OCI-LY7 (cell line): ENCODE results near the gene RAB11FIP5. TPM values are rescaled to one million over a fixed set of nuclear protein-coding genes. Genes with fewer than 3 reads are reported as not detected.

ENCODE experiments used
- BruUV-seq: library from RNA; stranded (reverse); fragments of 400-500 nt; replicated peaks from 2 replicates; lab custom pipeline; 2021; lab: Mats Ljungman, UMichigan
- CTCF ChIA-PET: fragments of 300-600 bp; sonication (Branson Sonifier 250); formaldehyde crosslinking; loops from one replicate; lab custom pipeline; 2022; ENCODE audit warnings: antibody characterized with exemption; ENCODE audit not compliant: unreplicated experiment; lab: Charles Lee
- POLR2A ChIA-PET: fragments of 300-600 bp; sonication (Branson Sonifier 250); formaldehyde crosslinking; loops from one replicate; lab custom pipeline; 2022; ENCODE audit warnings: antibody characterized with exemption; lab: Charles Lee
- DNase-seq: peaks from one replicate; pipeline ENCODE4 v3.0.0-alpha.2; 2015; ENCODE audit warnings: low spot score
- H2AFZ ChIP-seq: fragments of 200-600 bp; sonication (generic), shearing (Covaris generic); 2 replicates; pipeline ENCODE4 v1.6.1; 2014; ENCODE audit warnings: mild to moderate bottlenecking, antibody characterized with exemption, low read length, moderate library complexity
- H3K27ac ChIP-seq: fragments of 200-600 bp; sonication (generic); 2 replicates; pipeline ENCODE4 v1.5.1; 2014; ENCODE audit warnings: mixed run types, low read depth, mild to moderate bottlenecking, moderate library complexity, low read length, inconsistent platforms; ENCODE audit not compliant: poor library complexity, severe bottlenecking
- H3K36me3 ChIP-seq: fragments of 200-600 bp; sonication (generic); 2 replicates; pipeline ENCODE4 v1.6.1; 2014; ENCODE audit warnings: mild to moderate bottlenecking, antibody characterized with exemption, low read length, moderate library complexity, mixed read lengths; ENCODE audit not compliant: insufficient read depth
- H3K4me1 ChIP-seq: fragments of 200-600 bp; sonication (generic); 2 replicates; pipeline ENCODE4 v1.5.1; 2014; ENCODE audit warnings: mild to moderate bottlenecking, low read length; ENCODE audit not compliant: insufficient read depth, poor library complexity, severe bottlenecking
- H3K4me2 ChIP-seq: fragments of 200-600 bp; sonication (generic); 2 replicates; pipeline ENCODE4 v1.6.1; 2014; ENCODE audit warnings: mild to moderate bottlenecking, low read length
- H3K4me3 ChIP-seq: fragments of 200-600 bp; sonication (generic); 2 replicates; pipeline ENCODE4 v1.5.1; 2014; ENCODE audit warnings: mild to moderate bottlenecking, low read depth, low read length; ENCODE audit not compliant: poor library complexity, severe bottlenecking
- H3K79me2 ChIP-seq: fragments of 200-600 bp; sonication (generic); 2 replicates; pipeline ENCODE4 v1.6.1; 2016; ENCODE audit warnings: low read depth, mild to moderate bottlenecking, low read length, moderate library complexity, mixed read lengths; ENCODE audit not compliant: insufficient read depth
- H3K9me2 ChIP-seq: fragments of 200-600 bp; sonication (generic); 2 replicates; pipeline ENCODE4 v1.6.1; 2016; ENCODE audit warnings: mild to moderate bottlenecking, low read length, mixed read lengths; ENCODE audit not compliant: insufficient read depth
- H3K9me3 ChIP-seq: fragments of 200-600 bp; sonication (generic); 2 replicates; pipeline ENCODE4 v1.6.1; 2014; ENCODE audit warnings: mild to moderate bottlenecking, mixed run types, low read length, mixed read lengths
- H4K20me1 ChIP-seq: fragments of 200-600 bp; sonication (generic); 2 replicates; pipeline ENCODE4 v1.6.1; 2014; ENCODE audit warnings: mild to moderate bottlenecking, antibody characterized with exemption, low read length, moderate library complexity, mixed read lengths; ENCODE audit not compliant: insufficient read depth
- EZH2phosphoT487 ChIP-seq: fragments of 200-600 bp; sonication (generic); IDR thresholded peaks from 2 replicates; pipeline ENCODE4 v1.6.1; 2018; ENCODE audit warnings: low read depth, borderline replicate concordance, mild to moderate bottlenecking, mixed run types, antibody characterized with exemption, low read length, moderate library complexity, mixed read lengths
- intact Hi-C: fragments of 100-400 bp; cut with micrococcal nuclease; formaldehyde crosslinking; loops from one replicate; pipeline ENCODE4 v1.10.0; 2022; ENCODE audit not compliant: unreplicated experiment
- total RNA-seq, 2 experiments: library from RNA; depleted of rRNA in 1 of 2; stranded (reverse); fragments of >200 nt in 1 of 2; shearing (Covaris generic) in 1 of 2; gene quantifications; 2 replicates each; pipeline ENCODE4 v1.2.3, GENCODE V29; 2014 to 2022
- TF ChIP-seq, protein P1 (sequence below): fragments of 200-600 bp; sonication (generic); conservative IDR thresholded peaks from 2 replicates; pipeline ENCODE4 v1.5.1; 2014; ENCODE audit warnings: mild to moderate bottlenecking, antibody characterized with exemption, low read length, moderate library complexity, mixed read lengths

The RAB11FIP5 gene
- total RNA-seq, 2 experiments from 2014 or later, result 0.13 TPM; not detected in 1

- intact Hi-C loops, result no loop called here
- H3K27ac ChIP-seq, result no peak overlapping the region
- TF ChIP-seq, protein P1, sequence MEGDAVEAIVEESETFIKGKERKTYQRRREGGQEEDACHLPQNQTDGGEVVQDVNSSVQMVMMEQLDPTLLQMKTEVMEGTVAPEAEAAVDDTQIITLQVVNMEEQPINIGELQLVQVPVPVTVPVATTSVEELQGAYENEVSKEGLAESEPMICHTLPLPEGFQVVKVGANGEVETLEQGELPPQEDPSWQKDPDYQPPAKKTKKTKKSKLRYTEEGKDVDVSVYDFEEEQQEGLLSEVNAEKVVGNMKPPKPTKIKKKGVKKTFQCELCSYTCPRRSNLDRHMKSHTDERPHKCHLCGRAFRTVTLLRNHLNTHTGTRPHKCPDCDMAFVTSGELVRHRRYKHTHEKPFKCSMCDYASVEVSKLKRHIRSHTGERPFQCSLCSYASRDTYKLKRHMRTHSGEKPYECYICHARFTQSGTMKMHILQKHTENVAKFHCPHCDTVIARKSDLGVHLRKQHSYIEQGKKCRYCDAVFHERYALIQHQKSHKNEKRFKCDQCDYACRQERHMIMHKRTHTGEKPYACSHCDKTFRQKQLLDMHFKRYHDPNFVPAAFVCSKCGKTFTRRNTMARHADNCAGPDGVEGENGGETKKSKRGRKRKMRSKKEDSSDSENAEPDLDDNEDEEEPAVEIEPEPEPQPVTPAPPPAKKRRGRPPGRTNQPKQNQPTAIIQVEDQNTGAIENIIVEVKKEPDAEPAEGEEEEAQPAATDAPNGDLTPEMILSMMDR, result no peak
- no peak for TF ChIP-seq EZH2phosphoT487
- BruUV-seq, result no TSS peak
- H4K20me1 ChIP-seq, result no peaks in the 10 kb centered on the region
- ChIA-PET POLR2A (no interaction called here), CTCF (no interaction called here)
- no peaks in the 10 kb centered on the region for H3K36me3 ChIP-seq
- no peak overlapping the region for H3K4me2 ChIP-seq
- no peak overlapping the region for H2AFZ ChIP-seq
- no peak overlapping the region for H3K4me3 ChIP-seq
- H3K4me1 ChIP-seq, result no peaks in the 10 kb centered on the region
- no peaks in the 10 kb centered on the region for H3K9me2 ChIP-seq
- DNase-seq, result no peak
- H3K79me2 ChIP-seq, result no peaks in the 10 kb centered on the region
- no peaks in the 10 kb centered on the region for H3K9me3 ChIP-seq
These were observed 7.8 kb downstream of the RAB11FIP5 start for GRCh38 chr2:73104933-73105332.

- no peaks in the 10 kb centered on the region for H3K9me3 ChIP-seq
- H4K20me1 ChIP-seq, result no peaks in the 10 kb centered on the region
- no peaks in the 10 kb centered on the region for H3K9me2 ChIP-seq
- POLR2A ChIA-PET, result no interaction called here
- no peak for DNase-seq
- TF ChIP-seq, protein P1, result no peak
- TF ChIP-seq EZH2phosphoT487, result no peak
- H3K79me2 ChIP-seq, result no peaks in the 10 kb centered on the region
- CTCF ChIA-PET, result no interaction called here
- H3K4me1 ChIP-seq, result no peaks in the 10 kb centered on the region
- no TSS peak for BruUV-seq
- no peaks in the 10 kb centered on the region for H3K36me3 ChIP-seq
- no peak overlapping the region for H3K27ac ChIP-seq
- no peak overlapping the region for H3K4me3 ChIP-seq
- H2AFZ ChIP-seq, result no peak overlapping the region
- intact Hi-C loops, result no loop called here
- H3K4me2 ChIP-seq, result no peak overlapping the region
These were observed 9.7 kb downstream of the RAB11FIP5 start for GRCh38 chr2:73103018-73103542.

- Histone ChIP-seq H2AFZ (no peak overlapping the region), H3K79me2 (no peaks in the 10 kb centered on the region), H3K36me3 (no peaks in the 10 kb centered on the region), H3K4me1 (no peaks in the 10 kb centered on the region), H3K4me2 (no peak overlapping the region), H3K9me2 (no peaks in the 10 kb centered on the region), H3K9me3 (no peaks in the 10 kb centered on the region), H4K20me1 (no peaks in the 10 kb centered on the region), H3K4me3 (no peak overlapping the region), H3K27ac (no peak overlapping the region)
- DNase-seq, result no peak
- ChIA-PET POLR2A (no interaction called here), CTCF (no interaction called here)
- TF ChIP-seq, protein P1, result no peak
- TF ChIP-seq EZH2phosphoT487, result no peak
- BruUV-seq, result no TSS peak
- intact Hi-C loops, result no loop called here
These were observed 11.0 kb downstream of the RAB11FIP5 start for GRCh38 chr2:73101626-73102256.
